HG02571 (cell line): ENCODE measurements around the gene ADGRL3.

Source experiments
- ATAC-seq: cut with Tn5 transposase; IDR thresholded peaks from one replicate; pipeline ENCODE4 v1.9.1; 2021; ENCODE audit warnings: mild to moderate bottlenecking, moderate library complexity; ENCODE audit not compliant: unreplicated experiment

Gene ADGRL3

DNA sequence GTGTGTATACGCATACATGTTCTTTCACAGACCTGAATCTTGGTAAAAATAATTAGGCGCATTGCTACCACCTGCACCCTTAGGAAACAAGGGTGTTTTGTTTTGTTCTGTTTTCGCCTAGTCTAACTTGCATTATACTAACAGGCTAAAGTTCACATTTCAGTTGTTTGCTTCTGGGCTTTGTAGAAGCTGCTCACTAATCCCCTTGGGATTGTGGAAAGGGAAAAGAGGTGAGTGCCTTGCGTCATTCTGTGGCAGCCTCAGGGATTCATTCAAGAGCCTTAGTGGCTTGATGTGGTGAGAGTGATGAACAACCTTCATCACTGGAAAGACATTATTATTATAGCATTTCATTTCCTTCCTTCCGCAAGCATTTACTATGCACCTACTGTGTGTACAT is 331.1 kb downstream of the ADGRL3 start:
- no peak for ATAC-seq

DNA sequence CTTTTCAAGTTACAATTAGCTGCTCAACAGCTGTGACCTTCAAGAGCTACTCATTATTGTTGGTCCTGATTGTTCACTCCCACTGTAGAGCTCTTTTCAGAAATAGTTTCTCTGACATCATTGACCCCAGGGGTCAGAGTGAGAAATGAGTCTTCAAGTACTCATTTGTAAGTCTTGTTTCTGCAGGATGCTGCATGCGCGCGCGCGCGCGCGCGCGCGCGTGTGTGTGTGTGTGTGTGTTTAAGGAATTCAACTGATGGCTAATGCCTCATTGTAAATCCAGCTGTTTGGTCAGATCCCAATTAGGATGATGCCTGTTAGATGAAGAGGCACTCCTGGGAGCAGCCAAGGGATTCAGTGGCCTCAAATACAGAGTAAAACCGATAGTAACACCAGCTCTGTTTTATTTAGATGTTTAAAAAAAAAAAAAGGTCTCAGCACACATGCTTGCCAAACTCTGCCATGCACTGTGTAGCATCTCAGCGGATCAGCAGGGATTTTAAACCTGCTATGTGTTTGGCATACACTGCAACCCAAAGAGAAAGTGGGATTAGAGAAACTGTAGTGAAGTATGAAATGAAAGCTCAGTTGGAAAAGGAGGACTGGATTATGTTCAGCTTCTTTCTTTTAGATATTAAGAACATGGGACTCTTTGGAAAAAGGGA is 332.3 kb downstream of the ADGRL3 start:
- no peak for ATAC-seq

DNA sequence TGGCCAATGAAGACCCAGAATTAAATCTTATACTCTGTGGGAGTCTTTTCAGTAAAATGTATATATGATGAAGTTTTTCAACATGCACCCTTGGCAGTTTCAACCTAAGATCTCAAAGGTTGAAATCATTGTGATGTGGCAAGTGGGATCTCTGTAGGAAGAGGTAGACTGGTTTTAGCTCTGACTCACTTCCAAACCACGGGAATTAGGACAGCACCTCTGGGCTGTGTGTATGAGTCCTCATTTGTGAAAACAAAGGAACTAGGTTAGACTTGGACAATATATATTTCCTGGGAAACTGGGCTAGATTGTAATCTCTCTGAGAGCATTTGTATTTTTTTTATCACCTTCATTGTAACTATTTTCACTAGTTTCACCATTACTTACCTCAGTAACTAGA is 333.0 kb downstream of the ADGRL3 start:
- ATAC-seq = no peak

DNA sequence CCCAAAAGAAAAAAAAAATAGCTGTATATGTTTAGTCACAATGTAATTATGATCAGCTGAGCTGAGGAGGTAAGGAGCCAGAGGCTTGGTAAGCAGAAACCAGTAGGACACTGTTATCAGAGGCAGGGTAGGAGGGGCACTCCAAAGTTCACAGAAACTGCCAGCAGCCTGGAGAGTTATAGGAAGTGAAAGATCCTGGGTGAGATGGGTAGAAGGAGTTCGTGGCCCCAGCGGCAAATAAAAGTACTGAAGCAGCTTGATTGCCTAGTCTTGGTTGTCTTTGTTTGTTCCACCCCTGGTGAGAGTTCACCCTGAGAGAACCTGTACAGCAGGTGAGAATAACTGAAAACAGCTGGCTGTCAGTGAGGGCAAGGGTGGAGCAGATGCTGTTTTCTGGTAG is 340.8 kb downstream of the ADGRL3 start:
- no peak for ATAC-seq

DNA sequence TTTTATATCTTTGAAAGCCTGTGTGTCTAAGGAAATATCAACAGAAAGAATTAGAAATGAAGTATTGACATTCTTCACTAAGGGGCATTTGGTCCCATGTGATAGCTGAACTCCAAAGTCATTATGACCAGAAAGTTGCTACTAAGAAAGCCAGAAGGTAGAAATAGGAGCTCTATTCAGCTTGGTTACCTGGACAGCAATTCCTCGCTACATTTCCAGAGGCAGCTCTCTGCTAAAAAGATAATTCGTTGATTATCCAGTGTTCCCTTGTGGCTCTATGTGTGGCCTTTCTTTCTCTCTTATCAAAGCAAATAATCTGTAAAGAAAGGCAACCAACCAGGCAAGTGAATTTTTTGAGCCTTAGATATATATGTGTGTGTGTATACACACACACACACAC is 341.3 kb downstream of the ADGRL3 start:
- no peak for ATAC-seq

DNA sequence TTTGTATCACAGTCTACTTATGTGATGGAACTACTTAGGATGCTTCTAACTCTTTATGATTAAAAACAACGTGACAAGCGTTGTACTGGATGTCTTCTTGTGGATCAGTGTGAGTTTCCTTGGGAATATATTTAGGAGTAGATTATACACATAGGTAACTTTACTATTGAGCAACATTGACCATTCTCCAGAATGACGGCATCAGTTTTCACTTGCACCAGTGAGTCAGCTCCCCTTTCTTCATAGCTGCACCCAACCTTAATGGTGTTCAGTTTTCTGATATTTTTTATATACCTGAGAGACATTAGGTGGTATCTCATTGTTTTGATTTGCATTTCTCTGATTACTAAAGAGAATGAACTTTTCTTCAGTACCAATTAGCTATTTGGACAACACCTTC is 343.9 kb downstream of the ADGRL3 start:
- ATAC-seq = no peak

DNA sequence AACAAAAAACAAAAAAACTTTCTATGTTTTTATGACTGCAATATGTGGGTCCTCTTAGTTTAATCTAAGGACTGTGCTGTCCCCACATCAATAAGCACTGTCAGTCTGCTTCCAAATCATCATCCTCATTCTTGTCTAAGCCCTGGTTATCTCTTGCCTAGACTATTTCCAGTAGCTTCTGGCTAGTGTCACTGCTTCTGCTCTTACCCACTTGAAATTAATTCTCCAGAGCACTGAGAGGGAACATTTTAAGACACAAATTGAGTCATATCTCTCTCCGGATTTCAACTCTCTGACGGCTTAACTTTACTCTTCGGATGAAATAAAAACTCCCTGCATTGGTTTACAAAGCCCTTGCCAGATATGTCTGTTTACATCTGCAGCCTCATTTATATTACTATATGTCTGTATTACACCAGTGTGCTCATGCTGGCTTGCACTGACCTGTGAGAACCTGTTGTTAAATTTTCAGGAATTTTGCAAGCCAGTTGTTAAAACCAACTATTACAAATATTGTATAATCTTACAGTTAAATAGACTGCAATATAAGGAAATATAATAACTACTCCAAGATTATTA is 345.9 kb downstream of the ADGRL3 start:
- no peak for ATAC-seq

DNA sequence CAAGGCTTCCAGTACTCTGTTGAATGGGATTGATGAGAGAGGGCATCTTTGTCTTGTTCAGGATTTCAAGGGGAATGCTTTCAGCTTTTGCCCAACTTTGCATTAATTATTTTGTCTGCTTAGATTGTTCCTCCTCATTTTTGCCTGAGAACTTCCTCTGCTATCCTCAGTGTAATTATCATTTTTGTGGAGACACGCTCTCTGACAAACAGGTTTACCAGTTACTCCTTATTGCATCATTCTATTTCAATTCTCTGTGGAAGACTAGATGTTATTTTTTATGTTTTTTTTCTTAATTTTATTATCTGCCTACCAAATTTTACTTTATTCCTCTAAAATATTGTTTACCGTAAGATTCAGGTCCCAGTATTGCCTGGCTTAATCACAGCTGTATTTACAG is 349.2 kb downstream of the ADGRL3 start:
- ATAC-seq = no peak

DNA sequence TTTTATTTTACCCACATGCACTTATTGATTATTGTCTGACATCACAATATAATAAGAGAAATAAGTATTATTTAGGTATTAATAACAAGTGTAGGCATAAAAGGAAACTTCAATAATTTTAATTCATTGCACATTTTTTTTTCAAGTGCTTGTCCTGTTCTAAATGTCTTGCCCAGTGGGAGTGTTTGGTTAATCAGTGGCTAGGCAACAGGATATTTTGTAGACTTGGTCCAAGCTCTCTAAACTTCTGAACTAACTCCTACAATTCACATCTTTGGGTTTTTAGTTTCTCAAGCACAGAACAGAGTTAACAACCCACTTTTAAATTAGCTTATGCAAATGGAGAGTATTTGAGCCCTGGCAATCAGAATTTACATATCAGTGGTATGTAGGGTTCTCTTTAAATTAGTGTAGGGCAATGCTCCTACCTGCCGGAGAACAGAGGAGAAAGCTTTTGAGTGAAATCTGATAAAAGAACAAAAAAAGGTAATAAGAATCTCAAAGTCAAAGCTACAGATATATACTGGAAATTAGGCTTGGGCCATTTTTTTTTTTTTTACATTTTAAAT is 353.5 kb downstream of the ADGRL3 start:
- no peak for ATAC-seq

DNA sequence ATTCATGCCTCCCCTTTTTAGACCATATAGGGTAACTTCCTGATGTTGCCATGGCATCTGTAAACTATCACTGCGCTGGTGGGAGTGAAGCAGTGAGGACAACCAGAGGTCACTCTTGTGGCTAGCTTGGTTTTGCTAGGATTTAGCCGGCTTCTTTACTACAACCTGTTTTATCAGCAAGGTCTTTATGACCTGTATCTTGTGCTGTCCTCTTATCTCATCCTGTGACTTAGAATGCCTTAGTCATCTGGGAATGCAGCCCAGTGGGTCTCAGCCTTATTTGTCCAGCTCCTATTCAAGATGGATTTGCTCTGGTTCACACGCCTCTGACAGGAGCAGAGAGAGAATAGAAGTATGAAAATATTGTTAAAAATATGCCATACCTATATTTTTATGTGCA is 355.7 kb downstream of the ADGRL3 start:
- no peak for ATAC-seq

DNA sequence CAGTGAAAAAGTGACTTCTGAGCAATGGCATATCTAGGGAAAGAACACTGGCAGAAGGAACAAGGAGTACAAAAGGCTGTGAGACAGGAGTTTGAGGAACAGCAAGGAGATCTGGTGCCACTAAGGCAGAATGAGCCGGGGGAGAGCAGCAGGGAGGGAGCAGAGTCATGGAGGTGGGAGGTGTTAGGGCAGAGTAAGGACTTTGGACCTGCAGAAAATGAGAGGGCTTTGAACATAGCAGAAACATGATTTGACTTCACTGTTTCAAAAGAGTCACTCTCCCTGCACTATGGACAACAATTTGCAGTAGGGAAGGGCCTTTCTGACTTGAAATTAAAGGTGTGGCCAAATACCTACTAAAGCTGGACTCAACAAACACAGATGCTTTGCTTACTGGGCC is 356.2 kb downstream of the ADGRL3 start:
- no peak for ATAC-seq

DNA sequence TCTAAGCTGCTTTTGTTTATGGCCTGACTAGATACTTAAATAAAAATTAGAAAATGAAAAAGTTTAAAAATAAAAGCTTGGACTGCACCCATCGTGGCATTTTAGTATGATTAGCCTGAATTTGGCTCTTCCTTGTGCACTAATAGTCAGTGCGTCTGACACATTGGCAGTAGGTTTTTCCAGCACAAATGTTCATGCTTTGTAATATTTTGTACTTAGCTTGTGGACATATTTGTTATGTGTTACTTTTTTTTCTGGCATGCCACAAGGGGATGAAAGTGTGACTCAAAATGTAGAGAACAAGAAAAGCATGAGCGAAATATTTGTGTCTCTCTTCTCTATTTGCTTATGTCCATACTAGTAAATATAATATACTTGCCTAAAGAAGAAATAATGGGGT is 359.3 kb downstream of the ADGRL3 start:
- ATAC-seq = no peak

DNA sequence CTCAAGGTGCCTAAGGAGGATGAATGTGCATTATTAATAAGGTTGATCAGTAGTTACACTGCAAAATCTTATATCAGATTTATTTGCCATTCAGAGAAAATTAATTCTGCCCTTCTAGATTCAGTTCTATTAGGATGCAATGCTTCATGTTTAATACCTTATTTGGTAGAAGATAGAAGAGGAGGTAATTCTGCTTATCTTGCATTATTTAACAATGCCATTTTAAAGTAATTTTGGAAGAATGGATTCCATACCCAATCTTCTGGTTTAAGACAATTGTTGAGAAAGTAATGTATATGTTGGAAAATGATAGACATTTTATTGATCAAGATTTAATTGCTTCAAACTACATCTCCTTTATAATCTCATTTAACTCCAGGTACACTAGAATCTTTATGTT is 360.9 kb downstream of the ADGRL3 start:
- ATAC-seq = no peak

DNA sequence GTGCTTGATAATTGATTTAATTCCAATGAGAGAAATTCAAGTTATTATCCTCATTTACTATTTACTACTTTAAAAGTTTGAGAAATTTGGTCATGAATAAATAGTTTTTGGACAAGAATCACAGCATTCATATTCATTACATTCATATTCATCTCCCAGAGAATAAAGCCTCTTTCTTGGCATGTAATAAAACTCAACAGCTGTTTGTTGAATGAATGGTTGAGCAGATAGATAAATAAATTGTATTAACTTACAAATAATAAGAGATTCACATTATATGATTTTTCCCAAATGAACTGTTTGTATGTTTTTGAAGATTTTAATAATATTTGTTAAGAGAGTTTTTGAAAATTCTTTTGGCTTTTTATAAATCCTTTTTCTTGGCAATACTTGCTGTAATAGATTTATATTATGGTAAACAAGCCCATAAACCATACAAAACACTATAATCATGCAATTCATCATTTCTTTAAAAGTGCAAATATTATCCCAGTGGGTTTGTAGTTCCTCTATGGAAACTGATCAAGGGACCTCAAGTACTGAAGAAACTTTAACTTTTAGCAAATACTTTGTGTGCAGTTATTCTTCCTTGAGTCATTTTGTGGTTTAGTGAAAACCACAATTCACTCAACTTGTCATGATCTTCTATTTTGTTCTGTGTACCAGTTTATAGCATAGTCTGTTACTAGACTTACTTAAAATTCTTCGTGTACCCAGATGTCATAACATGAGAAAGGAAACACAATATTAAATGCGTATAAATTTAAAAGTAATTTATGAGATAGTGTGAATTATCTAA is 371.8 kb downstream of the ADGRL3 start:
- no peak for ATAC-seq

DNA sequence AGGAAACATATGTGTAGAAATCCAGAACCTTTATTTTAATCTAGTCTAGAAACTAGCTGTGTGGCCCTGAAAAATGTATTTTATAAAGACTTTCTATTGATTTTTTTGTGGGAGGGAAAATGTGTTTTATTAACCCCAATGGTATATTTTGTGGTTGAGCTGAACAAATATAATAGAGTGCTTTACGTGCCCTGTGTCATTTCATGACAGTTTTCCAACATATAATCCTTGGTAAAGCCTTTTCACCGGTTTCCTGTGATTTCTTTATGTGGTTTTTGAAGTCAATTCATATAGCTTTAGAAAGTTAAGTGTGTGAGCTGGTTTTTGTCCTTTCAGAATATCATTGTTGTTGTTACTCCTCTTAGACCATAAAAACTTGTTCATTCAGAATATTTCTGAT is 375.7 kb downstream of the ADGRL3 start:
- no peak for ATAC-seq

DNA sequence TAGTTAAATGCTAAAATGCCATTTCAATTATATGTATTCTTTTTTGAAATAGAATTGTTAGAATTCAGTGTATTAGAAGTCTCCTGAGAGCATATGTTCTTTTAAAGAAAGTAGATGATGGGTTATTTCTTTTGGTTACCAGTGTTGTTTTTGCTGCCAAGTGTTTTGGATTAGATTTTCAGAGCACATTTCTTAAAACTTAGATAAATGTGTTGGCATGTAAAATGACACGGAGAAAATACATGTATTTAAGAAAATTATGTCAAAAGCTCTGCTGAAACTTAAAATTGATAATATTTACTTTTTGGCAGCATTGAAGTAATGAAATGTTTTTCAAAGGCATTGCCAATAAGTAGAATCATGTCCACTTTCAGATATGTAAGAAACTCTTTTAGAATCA is 379.7 kb downstream of the ADGRL3 start:
- ATAC-seq = no peak

DNA sequence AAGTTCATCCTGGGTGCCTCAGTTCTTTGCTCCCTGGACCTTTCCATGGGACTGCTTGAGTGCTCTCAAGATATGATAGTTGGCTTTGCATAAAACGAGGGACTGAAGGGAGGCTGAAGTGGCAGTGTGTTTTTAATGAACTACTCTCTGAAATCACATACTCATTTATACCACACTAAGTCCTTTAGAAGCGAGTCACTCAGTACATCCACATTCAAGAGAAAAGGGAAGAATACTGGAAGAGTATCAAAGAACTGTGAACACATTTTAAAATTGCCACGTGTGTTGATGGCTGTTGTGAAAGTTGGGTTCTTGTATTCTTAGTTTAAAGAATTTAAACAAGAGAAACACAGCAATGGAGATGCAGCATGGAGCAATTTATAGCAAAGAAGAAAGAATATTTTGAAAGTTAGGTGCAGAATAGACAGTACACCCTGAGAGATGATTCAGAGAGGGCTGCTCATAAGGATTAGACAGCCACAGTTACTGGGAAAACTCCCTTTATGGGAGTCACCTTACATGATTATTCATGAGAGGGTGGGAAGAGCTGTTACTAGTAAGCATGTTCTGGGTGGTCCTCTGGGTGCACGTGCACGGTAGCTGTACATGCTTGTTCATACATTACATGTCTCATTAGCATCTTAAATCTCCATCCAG is 380.7 kb downstream of the ADGRL3 start:
- ATAC-seq = no peak

DNA sequence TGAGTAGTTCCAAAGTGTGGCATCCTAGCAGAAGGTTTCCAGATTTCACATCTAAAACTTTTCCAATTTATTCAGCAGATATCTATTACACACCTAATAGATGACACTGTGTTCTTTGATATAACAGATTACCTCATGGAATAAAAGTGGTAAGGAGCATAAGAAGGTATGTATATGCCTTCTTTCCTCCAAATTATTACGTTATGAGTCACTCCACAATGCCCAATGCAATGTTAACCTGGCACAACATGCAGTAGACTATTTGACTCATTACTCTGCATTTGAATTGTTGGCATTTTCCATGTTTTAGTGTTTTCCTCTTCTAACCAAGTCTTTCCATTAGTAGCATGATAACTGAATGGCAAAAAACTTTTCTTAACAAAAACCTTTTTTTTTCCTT is 383.6 kb downstream of the ADGRL3 start:
- no peak for ATAC-seq

DNA sequence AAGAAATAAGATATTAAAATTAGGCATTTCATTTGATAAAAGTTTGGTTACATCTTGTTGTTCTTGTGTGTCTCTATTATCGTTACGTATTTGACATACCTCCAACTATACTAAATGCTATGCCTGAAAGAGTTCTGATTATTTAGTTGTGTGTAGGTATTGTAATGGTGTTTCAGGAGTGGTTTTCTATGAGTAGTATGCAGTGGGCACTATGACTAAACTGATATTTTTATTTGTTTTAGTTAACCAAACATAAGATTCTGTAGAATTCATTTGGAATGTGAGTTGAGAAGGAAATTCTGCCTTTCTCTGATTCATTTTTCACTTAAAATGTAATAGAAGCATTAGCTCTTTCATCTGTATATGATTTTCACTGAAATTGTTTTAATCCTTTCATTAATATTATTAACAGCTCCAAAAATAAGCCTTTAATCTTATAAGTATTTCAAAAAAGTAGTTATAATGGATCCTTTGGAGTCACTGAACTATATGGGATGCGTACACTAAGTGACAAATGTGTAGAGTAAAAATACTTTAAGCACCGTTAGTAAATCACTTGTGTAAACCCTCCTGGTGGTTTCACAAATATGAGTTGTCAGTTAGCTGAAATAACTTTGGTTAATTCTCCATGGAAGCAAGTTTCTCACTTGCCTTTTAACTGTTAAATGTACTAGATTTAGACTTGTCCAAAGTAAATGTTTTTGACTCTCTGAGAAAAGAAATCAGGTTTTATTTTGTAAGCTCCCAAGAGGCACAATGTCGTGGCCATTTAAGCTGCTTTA is 388.7 kb downstream of the ADGRL3 start:
- no peak for ATAC-seq

DNA sequence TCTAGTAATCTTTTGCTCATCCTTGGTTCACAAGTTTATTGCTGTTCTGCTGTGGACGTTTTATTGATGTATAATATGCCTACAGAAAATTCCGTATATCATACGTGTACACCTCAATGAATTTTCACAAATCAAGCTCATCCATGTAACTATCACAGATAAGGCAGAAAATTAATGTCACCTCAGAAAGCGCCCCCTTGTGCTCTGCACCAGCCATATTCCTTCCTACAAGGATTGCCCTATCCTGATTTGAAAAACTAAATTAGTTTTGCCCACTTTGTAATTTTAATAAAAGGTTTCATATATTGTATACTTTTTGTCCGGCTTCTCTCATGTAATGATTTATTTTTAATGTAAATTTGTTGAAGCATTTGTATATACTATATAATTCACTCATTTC is 390.8 kb downstream of the ADGRL3 start:
- no peak for ATAC-seq
